DOHH2 (cell line): ENCODE results near the gene SSNA1.

ENCODE experiments used
- EZH2phosphoT487 ChIP-seq: fragments of 200-600 bp; sonication (generic); IDR thresholded peaks from 2 replicates; pipeline ENCODE4 v1.6.1; 2017; ENCODE audit warnings: borderline replicate concordance, mild to moderate bottlenecking, antibody characterized with exemption, low read length, moderate library complexity, mixed read lengths
- TF ChIP-seq, protein P1 (sequence below): fragments of 200-600 bp; sonication (generic); IDR thresholded peaks from one replicate; pipeline ENCODE4 v1.5.1; 2014; ENCODE audit warnings: antibody characterized with exemption, mild to moderate bottlenecking, low read depth, low read length; ENCODE audit not compliant: poor library complexity, severe bottlenecking

DNA sequence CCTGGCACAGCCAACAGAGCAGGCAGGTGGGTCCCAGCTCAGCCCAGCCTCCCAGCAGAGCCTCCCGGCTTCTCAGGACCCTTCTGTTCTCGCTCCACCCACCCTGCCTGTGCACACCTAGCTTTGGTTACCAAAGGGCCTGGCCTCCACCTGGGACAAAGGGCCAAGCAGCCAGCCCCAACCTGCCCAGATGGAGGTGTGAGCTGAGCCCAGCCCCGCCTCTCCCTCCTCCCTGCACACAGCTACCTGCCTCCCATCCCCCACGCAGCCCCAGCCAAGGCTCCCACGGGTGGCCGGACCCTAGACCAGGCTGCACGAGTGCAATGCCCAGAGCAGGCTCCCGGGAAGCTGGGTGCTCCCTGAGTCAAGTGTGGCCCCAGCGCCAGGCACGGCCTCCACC, 6.4 kb downstream of the SSNA1 start:
- TF ChIP-seq, protein P1, sequence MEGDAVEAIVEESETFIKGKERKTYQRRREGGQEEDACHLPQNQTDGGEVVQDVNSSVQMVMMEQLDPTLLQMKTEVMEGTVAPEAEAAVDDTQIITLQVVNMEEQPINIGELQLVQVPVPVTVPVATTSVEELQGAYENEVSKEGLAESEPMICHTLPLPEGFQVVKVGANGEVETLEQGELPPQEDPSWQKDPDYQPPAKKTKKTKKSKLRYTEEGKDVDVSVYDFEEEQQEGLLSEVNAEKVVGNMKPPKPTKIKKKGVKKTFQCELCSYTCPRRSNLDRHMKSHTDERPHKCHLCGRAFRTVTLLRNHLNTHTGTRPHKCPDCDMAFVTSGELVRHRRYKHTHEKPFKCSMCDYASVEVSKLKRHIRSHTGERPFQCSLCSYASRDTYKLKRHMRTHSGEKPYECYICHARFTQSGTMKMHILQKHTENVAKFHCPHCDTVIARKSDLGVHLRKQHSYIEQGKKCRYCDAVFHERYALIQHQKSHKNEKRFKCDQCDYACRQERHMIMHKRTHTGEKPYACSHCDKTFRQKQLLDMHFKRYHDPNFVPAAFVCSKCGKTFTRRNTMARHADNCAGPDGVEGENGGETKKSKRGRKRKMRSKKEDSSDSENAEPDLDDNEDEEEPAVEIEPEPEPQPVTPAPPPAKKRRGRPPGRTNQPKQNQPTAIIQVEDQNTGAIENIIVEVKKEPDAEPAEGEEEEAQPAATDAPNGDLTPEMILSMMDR, result no peak
- TF ChIP-seq EZH2phosphoT487, result no peak
